GM23248 (cell line): ENCODE measurements around the gene SYNPO.

Source experiments
- EZH2 ChIP-seq: fragments of 200-600 bp; sonication (generic); IDR thresholded peaks from 2 replicates; pipeline ENCODE4 v1.6.1; 2018; ENCODE audit warnings: antibody characterized with exemption, mild to moderate bottlenecking; ENCODE audit not compliant: insufficient read depth, poor library complexity, severe bottlenecking
- EZH2phosphoT487 ChIP-seq: fragments of 200-600 bp; sonication (generic); IDR thresholded peaks from 2 replicates; pipeline ENCODE4 v1.6.1; 2018; ENCODE audit warnings: antibody characterized with exemption, moderate library complexity, mild to moderate bottlenecking, low read depth; ENCODE audit not compliant: insufficient read depth

DNA sequence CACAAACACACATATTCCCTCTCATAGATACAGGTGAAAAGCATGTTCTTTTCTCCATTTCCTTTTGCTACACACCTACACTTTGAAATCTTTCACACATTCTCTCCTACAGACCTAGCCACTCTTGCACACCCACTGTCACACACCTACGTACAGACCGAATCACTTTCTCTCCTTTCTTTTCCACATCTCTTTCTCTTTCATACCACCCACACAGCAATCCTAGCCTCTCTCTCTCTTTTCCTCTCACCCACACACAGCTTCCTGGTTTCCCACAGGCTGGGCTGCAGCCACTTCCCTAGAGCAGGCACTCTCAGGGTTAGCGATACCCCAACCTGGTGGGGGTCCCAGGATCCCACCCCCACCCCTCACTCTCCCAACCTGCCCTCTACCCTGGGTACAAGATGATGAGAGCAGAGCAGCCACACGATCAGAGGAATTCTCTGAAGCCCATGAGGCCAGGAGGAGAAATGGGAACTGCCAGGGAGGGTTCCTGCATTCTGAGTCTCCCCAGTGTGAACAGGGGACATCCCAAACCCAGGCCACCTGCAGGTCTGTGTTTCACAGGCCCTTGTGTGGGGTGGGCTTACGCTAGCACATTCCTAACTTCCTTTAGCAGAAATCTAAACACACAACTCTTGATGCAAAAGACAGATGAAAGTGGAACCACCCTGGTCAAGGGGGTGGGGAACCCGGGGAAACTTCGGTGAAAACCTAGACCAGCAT, 17.1 kb upstream of the SYNPO start:
- no peak for TF ChIP-seq EZH2
- no peak for TF ChIP-seq EZH2phosphoT487
